GM03348 (cell line): Measurements from ENCODE around the gene LRCH2.
A peak's percentile ranks its signal among the peaks of the same experiment; 100 is the strongest.

Source experiments
- DNase-seq: peaks from one replicate; pipeline ENCODE4 v3.0.0; 2012; ENCODE audit warnings: low spot score

LRCH2 gene

DNA sequence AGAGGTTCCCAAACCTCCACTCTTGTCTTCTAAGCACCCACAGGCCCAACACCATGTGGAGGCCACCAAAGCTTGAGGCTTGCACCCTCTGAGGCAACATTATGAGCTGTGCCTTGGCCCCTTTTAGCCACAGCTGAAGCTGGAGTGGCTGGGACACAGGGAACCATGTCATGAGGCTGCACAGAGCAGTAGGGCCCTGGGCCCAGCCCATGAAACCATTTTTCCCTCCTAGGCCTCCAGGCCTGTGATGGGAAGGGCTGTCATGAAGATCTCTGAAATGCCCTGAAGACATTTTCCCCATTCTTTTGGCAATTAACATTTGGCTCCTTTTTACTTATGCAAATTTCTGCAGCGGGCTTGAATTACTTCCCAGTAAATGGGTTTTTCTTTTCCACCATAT, 29.9 kb downstream of the LRCH2 start:
- DNase-seq: no peak

- no peak for DNase-seq
Measured at GRCh38 chrX:115192244-115192700, 41.6 kb downstream of the LRCH2 start.

DNA sequence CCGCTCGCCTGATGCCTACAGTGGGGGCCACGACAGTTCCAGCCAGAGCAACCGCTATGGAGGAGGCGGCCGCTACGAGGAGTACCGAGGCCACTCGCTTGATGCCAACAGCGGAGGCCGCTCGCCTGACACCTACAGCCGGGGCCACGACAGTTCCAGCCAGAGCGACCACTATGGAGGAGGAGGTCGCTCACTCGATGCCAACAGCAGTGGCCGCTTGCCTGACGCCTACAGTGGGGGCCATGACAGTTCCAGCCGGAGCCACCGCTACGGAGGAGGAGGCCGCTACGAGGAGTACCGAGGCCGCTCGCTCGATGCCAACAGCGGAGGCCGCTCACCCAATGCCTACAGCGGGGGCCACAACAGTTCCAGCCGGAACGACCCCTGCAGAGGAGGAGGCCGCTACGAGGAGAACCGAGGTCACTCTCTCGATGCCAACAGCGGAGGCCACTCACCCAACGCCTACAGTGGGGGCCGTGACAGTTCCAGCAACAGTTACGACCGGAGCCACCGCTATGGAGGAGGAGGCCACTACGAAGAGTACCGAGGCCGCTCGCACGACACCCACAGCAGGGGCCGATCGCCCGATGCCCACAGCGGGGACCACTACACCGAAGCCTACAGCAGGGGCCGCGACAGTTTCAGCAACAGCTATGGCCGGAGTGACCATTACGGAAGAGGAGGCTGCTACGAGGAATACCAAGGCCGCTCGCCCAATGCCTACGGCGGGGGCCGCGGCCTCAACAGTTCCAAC, 42.2 kb downstream of the LRCH2 start:
- no peak for DNase-seq

DNA sequence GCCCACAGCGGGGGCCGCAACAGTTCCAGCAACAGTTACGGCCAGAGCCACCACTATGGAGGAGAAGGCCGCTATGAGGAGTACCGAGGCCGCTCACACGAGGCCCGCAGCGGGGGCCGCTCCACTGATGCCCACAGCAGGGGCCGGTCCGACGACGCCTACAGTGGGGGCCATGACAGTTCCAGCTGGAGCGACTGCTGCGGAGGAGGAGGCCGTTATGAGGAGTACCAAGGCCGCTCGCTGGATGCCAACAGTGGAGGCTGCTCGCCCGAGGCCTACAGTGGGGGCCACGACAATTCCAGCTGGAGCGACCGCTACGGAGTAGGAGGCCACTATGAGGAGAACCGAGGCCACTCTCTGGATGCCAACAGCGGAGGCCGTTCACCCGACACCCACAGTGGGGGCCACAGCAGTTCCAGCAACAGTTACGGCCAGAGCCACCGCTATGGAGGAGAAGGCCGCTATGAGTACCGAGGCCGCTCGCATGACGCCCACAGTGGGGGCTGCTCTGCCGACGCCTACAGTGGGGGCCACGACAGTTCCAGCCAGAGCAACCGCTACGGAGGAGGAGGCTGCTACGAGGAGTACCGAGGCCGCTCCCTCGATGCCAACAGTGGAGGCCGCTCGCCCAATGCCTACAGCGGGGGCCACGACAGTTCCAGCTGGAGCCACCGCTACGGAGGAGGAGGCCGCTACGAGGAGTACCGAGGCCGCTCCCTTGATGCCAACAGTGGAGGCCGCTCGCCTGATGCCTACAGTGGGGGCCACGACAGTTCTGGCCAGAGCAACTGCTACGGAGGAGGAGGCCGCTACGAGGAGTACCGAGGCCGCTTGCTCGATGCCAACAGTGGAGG, 43.0 kb downstream of the LRCH2 start:
- no peak for DNase-seq

DNA sequence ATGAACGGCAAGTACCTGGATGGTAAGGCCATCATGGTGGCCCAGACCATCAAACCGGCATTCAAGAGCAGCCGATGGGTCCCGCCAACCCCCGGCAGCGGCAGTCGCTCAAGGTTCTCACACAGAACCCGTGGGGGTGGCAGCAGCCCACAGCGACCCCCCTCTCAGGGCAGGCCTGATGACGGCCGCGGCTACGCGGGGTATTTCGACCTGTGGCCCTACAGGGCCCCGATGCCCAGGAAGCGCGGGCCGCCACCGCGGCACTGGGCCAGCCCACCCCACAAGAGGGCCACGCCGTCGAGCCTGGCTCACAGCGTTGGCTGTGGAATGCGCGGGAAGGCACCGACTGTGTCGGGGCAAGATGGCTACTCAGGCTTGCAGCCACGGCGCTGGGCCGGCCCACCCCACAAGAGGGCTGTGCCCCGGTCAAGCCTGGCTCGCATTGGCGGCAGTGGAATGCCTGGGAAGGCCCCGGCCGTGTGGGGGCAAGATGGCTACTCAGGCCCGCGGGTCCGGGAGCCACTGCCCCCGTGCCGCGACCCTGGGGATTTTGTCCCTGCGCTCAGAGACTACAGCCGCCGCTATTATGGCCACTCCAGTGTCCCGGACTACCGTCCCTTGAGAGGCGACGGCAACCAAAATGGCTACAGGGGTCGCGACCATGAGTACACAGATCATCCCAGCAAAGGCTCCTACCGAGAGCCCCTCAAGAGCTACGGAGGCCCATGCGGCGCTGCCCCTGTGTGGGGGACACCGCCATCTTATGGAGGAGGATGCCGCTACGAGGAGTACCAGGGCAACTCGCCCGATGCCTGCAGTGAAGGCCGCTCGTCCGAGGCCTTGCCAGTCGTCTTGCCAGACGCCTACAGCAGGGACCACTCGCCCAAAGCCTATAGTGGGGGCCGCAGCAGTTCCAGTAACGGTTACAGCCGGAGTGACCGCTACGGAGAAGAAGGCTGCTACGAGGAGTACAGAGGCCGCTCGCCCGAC, 44.0 kb downstream of the LRCH2 start:
- no peak for DNase-seq

DNA sequence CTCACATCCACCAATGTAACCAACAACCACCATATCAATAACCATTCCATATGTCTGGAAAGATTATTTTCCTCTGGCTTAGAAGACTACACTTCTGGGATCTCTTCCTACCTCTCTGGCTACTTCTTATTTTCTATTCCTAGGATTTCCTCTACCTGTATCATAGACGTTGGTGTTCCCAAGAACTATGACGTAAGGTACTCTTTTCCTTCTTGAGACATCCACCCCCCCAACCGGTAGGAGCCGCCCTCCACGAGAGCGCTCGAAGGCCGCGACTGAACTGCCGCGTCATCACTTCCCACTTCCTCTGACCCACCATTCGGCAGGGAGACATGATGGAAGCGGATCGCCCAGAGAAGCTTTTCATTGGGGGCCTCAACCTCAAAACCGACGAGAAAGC, 44.8 kb downstream of the LRCH2 start, which contains the start of gene RBMXL3:
RBMXL3 (plus strand) TSS at position 301 of the 400 bp plus-strand sequence; CDS start at position 333, 32 bp downstream.
- DNase-seq: no peak

DNA sequence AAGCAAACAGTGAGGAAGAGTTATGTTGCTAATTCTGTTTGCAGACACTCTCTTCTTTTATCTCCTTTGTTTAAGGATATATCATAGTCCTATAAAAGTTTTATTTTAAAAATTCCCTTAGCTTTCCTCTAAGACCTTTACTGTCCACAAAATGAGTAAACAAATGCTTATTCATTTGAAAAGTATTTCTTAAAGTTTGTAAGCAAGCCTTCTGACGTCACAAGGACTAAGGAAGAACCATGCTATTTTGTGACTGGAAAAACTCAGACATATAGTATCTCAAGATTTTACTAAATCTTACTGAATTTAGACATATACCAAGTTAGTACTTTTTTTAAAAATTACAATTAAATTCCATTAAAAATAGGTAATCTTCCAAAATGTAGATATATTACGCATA, 49.9 kb downstream of the LRCH2 start:
- no peak for DNase-seq

GRCh38 chrX:115178473-115178872, 55.4 kb downstream of the LRCH2 start:
- no peak for DNase-seq

GRCh38 chrX:115177932-115178331, 56.0 kb downstream of the LRCH2 start:
- no peak for DNase-seq

GRCh38 chrX:115174548-115174947, 59.3 kb downstream of the LRCH2 start:
- no peak for DNase-seq

DNA sequence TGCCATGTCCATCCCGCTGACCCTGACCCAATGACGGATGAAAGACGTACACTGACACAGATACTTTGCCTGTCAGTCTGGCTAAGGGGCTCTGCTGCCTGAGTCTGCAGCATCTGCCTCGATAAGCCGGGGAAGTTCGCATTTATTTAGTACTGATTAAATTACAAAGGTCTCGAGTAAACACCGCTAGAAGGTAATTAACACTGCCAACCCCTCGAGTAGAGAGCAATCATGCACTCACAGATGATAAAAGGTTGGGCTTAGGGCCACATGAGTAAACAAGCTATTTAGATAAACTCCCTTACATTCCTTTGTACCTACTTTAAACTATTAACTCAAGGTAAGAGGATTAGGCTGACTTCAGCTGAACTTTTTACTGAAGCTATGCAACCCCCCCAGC, 60.7 kb downstream of the LRCH2 start:
- DNase-seq: no peak

DNA sequence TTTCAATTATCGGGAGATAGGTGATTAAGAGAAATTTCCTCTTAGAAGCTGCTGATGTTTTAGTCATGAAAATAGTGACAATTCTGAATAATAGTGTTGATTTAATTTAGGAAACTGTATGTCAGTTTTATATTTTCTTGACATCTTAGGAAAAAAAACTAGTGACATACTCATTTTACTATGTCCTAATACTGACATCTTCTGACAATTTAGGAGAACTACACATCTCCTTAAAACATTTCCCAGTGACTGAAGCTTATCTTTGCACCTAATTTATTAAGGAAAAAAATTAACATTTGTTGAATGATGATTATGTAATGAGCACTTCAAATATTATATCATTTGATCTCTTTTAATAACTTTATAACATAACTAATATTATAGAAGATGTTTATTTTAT, 86.7 kb downstream of the LRCH2 start:
- peak; percentile 11 for DNase-seq

- no peak for DNase-seq
Measured at GRCh38 chrX:115142057-115142456, 91.8 kb downstream of the LRCH2 start.

- DNase-seq: no peak
Measured at GRCh38 chrX:115138040-115138439, 95.9 kb downstream of the LRCH2 start.

DNA sequence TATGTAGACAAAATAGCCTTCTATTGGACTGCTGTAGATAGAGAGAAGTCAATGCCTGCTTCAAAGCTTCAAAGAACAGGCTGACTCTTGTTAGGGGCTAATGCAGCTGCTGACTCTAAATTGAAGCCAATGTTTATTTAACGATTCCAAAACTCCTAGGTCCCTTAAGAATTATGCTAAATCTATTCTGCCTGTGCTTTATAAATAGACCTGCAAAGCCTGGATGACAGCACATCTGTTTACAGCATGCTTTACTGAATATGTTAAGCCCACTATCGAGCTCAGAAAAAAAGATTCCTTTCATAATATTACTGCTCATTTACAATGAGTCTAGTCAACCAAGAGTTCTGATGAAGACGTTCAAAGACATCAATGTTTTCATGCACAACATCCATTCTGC, 99.5 kb downstream of the LRCH2 start:
- DNase-seq: no peak

- DNase-seq: no peak
Measured at GRCh38 chrX:115112411-115112810, 121.5 kb downstream of the LRCH2 start.

- DNase-seq: no peak
Measured at GRCh38 chrX:115098897-115099296, 135.0 kb downstream of the LRCH2 start.

- no peak for DNase-seq
Measured at GRCh38 chrX:115093191-115093590, 140.7 kb downstream of the LRCH2 start.

- no peak for DNase-seq
Measured at GRCh38 chrX:115089419-115089818, 144.5 kb downstream of the LRCH2 start.

DNA sequence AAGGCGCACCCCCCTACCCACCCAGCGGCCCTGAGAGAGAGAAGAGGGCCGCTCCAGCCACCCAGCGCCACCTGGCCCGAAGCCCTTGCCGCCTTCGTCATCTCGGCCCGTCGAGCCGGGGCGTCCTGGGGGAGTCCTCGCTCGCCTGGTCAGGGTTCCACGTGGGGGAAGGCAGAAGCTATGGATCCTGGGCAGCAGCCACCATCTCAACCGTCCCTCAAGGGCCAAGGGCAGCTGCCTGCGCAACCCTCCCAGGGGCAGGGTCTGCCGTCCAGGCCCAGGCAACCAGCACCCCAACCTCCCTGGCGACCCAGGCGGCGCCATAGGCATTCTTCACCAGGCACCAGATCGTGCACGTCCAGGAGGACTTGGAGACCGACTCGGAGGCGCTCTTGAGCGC, 165.0 kb downstream of the LRCH2 start:
- DNase-seq: no peak

DNA sequence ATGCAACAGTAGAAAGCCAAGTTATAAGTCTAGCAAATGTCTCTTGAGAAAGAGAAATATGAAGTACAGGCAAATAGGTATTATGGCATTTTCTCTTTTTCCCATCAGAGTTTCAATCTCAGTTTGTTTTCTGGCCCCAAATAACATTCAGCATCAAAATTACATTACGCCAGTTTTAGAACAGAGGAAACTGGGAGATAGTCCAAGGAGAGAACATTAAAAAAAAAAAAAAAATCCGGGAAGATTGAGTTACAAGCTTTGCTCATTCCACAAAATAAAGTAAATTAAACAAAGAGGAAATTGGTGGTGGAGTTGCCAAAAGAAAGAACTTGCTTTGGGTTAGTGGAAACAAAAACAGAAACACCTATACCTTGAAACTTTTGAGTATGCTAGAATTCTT, 166.1 kb downstream of the LRCH2 start:
- DNase-seq: peak; percentile 6

DNA sequence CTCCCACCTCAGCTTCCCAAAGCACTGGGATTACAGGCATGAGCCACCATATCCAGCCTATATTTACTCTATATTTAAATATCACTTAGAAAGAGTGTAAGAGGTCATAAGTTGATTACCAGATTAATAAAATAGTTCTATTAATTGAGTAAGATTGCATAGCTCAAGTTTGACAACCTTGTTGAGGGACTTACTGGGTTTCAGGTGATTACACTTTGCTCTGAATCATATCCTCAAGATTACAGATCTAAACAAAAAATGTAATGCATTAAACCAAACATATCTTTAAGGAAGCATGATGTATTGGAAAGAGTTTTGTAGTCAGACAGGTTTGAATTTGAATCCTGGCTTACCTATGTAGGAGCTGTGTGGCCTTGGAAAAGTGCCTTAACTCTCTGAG, 168.6 kb downstream of the LRCH2 start:
- no peak for DNase-seq
